GM21786 (cell line): ENCODE data around the gene PLPPR1.

Experiments used
- ATAC-seq: cut with Tn5 transposase; IDR thresholded peaks from one replicate; pipeline ENCODE4 v1.9.1; 2021; ENCODE audit not compliant: unreplicated experiment

PLPPR1 gene

DNA sequence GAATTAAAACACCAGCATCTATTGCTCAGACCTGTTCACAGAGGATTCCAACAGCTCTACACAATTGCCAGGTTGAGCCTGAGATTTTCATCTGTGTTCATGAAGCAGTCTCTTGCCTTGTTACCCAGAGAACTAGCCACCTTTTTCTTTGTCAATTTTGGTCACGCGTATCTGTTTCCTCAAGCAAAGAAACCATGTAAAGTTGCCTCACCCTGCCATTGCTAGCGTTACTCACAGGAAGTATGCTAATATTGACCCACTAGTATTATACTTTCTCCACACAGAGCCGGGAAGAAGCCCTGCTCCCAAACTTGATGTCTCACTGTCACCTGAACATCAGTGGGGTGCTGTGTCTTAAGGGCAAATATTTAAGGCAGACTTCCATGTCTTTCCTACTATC lies 168.5 kb downstream of the PLPPR1 start:
- no peak for ATAC-seq

DNA sequence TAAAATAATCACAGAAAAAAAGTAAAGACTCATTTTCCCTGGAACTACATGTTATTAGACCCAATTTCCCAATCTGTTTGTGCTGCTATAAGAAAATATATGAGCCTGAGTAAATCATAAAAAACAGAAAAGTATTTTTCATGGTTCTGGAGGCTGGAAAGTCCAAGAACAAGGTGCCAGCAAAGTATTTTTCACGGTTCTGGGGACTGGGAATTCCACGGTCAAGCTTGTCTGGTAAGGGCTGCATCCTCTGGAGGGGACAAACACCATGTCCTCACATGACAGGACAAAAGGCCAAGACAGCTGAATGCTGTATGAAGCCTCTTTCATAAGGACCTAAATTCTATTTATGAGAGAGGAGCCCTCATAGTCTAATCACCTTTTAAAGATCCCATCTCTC lies 172.3 kb downstream of the PLPPR1 start:
- ATAC-seq: no peak

DNA sequence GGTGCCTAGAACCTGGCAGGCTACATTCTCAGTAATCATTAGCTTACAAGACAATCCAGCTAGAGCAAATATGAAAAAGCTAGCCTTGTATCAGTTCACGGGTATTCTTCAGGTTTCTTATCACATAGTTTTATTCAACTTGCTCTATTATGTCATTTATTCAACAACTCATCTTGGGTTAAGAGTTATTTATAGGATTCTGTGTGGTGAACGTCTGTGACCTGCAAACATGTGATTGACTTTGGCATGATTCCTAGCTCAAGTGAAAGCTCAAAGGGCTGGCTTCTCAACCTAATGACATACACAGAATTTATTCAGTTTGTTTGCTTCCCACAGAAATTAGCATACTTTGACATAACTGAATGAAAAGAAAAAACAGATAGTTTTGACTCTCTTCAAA lies 173.1 kb downstream of the PLPPR1 start:
- no peak for ATAC-seq

DNA sequence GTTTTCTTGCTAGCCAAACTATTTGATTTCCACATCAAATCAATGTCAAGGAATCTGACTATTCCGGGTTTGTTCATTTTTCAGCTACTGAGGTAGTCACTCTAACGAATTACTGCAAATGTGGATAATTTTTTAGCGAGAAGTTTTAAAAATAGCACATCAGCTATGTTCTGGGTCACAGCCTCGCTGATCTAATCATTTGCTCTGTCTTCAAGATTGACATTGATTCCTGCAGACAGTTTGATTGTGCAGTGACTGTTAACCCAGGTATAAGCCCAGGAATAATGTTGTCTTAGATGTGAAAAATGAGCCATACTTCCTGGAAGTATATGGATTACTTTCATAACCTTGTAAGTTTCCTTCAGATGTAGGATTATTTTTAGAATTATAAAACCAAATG lies 181.1 kb downstream of the PLPPR1 start:
- no peak for ATAC-seq

DNA sequence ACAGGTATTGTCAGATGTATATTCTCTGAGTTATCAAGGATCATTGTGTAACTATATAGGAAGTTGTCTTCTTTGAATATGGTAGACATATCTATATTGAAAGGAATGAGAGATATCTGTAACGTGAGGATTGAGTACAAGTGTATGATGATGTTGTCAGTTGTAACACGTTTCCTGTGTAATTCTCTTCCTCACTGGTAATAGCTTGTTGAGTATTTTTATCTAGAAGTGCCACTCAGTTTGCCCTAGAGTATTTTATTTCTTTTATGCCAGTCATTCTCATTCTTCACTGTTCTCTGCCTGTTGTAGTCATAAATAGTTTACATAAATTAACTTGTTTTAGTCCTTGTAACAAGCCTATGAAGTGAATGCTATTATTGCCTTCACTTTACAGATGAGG lies 184.1 kb downstream of the PLPPR1 start:
- no peak for ATAC-seq

DNA sequence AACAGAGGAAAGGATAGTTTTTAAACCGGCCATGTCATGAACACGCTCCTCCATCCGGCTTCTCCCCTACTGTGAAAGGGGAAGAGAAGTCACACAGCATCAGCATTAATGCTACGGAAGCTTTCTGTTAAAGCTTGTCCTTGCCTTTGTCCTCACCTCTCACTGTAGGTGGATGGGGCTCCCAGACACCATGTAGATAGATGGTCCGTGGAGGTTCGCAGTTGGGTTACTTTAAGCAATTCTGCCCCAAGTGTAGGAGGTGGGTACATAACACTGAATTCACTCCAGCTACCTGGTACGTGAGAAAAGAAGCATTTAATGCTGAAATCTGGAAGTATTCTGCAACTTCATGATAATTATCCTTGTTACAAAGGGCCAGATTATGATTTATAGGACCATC lies 190.5 kb downstream of the PLPPR1 start:
- ATAC-seq: no peak

DNA sequence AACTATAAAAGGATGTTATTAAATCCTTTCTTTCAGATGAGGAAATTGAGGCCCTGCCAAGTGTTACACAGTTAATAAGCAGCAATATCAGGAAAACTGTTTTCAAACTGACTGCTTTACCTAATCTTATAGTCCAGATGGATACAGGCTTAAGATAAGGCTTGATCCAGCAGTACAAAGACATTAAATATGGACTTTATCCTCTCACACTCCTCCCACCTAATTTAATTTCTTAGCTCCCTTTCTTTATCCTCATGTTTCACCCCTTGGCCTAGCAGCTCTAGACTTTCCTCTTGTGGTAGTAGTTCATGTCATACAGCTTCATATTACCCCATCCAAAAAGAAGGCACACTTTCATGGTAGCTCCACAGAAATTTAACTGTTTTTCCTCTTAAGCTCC lies 191.8 kb downstream of the PLPPR1 start:
- ATAC-seq: no peak

DNA sequence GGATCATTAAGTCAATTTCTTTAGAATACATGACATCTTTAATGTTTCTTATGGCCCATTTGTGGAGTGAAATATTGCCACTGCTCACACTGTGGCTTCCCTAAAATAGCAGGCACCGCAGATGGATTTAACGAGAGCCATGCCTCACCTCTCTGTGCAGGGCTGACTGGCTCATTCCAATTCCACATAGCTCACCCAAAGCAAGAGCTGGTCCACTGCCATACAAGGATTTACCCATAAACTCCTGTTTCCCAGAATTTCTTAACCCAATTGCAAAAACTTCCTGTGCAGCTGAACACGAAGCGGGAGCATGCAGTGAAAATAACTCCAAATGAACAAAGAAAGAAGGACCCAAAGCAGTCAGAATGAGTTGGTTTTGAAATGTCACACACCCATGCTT lies 196.7 kb downstream of the PLPPR1 start:
- no peak for ATAC-seq

DNA sequence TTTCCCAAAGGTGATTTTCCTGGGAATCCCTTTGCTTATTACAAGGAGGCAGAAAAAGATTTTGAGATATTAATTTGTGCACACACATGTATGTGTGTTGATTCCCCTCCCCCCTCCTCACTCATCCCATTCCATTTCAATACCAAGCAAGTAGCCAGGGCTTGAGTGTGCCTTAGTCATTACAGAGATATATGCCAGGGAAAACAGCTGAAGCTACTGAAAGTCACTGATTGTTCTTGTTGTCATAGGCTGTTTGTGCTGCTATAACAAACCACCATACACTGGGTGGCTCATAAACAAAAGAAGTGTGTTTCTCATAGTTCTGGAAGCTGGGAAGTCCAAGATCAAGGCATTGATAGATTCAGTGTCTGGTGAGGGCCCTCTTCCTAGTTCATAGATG lies 197.6 kb downstream of the PLPPR1 start:
- ATAC-seq: no peak

DNA sequence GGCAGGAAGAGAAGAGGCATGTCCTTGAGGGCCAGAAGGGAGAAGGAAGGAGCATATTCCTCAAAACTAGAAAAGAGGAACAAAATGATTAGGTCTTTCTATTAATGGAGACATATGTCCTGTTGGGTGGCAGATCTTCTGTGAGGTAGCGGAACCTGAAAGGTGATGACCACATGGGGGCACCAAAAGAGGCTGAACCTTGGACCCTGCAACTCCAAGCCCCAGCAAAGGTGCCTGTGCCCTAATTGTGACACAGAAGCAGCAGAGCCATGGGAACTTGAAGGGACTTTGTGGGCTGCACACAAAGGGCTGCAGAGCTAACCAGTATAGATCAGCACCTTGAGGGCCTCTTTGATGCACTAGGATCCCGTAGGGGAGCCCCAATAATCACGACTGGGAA lies 198.3 kb downstream of the PLPPR1 start:
- no peak for ATAC-seq

DNA sequence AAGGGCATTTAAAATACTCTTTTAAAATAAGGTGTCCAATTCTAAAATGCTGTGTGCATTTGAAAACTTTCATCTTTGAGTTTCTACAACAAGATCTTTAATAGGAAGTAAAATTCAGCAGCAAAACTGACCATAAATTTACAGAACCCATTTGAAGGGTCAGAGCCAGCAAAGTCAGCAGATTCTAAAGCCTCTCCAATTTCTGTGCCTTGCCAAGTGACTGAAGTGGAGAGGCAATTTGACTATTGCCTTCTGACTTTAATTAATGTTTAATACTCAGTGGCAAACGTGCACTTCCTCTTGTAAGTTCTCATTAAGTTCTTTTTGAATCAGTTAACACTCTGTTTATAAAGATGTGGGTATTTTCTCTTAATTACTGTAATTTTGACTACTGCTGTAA lies 201.1 kb downstream of the PLPPR1 start:
- no peak for ATAC-seq

DNA sequence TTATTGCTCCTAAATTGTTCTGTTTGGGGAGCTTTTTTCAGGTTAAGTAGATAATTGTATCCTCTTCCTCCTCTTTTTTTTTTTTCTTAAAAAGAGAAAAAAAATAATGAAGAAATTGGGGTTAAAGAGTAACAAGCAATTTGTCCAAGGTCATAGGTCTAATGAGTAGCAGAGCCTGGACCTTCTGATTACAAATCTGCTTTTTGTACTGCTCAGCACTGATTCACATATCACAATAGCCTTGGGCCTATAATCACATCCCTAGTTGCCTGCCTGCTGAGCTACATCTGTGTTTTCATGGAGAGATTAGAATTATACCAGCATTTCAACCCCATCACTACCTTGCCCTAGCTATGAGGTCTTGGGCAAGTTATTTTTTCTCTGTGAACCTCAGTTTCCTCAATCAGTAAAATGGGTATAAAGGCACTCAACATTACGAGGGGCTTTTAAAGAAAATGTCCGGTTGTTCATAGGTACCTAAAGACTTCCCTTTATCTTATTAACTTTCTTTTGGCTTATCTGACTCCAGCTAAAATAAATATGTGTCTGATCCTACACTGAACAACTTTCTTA lies 204.0 kb downstream of the PLPPR1 start:
- ATAC-seq: no peak

DNA sequence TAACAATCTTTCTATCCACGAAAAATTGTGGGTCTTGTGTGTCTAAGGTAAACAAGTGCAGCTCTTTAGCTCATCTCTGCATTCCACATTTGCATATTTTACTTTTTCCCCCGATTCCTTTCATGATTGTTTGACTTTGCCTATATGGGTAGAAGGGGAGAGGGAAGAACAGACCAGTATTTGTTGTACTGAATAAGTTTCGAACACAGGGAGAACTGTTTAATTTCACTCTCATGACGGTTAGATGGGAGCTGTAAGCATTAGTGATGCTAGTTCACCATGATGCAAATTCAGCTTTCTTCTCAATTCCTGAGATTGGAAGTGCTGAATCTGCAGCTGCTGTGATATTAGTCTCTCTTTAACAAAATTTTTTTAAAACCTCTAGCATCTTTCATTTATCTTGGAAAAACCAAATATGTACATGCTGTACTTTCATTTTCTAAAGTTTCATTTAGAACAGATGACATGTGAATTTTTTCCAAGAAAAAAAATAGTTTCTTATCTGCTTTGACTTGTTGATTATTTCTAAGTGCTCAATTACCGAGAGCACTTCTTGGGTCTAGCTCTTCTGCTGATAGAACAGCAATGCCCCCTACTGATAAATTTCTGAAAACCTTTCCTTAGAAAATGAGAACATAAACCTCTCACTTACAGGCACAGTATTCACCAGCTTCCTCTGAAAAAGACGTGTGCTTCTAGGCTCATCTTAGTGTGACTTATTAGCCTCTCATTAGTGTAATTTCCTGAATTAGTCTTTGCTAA lies 206.8 kb downstream of the PLPPR1 start:
- no peak for ATAC-seq

DNA sequence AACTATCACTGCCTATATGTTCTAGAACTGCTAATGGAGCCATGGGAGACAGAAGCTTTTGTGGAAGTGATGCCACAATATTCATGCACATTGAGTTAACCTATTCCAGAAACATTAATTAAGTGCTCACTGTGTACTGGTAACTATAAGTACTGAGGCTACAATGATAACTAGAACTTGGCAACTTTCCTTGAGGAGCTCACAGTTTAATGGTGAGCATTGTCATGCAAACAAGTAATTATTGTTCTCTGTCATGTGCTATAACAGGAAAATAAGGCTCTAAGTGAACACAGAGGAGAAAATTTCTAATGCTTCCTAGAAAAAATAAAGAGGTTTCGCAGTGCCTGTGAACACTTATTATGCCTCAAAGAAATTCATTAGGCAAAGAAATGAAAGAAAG lies 214.1 kb downstream of the PLPPR1 start:
- ATAC-seq: no peak

DNA sequence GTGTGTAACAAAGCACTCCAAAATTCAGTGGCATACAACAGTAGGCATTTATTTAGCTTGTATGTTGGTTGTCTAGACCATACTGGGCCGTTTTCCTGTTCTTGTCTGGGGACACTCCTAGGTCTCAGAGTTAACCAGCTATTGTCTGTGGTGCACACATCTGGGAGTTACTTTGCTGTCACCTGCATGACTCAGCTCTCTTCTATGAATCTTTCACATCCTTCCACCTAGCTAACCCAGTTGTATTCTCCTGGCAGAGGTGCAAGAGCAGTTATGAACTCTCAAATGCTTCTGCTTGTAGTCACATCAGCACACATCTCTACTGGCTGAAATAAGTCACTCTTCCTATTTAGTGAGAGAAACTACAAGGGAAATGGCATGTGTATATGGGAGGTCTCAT lies 218.2 kb downstream of the PLPPR1 start:
- no peak for ATAC-seq

DNA sequence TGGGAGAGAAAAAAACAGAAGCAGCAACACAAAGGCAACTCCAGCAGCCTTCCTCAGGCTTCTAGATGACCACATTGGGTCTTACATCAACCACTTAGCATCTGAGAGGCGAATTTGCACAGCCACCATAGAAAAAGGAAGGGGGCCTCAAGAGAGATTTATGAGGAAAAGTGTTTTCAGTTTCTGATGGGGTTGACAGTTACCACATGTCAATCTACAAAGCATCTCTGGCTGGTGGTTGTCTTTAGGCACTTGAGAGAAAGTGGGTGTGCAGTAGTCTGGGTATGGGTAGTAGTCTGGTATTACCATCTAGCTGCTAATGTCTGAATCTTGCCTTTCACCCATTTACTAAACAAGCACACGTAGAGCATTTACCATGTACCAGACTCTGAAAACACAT lies 218.8 kb downstream of the PLPPR1 start:
- no peak for ATAC-seq

DNA sequence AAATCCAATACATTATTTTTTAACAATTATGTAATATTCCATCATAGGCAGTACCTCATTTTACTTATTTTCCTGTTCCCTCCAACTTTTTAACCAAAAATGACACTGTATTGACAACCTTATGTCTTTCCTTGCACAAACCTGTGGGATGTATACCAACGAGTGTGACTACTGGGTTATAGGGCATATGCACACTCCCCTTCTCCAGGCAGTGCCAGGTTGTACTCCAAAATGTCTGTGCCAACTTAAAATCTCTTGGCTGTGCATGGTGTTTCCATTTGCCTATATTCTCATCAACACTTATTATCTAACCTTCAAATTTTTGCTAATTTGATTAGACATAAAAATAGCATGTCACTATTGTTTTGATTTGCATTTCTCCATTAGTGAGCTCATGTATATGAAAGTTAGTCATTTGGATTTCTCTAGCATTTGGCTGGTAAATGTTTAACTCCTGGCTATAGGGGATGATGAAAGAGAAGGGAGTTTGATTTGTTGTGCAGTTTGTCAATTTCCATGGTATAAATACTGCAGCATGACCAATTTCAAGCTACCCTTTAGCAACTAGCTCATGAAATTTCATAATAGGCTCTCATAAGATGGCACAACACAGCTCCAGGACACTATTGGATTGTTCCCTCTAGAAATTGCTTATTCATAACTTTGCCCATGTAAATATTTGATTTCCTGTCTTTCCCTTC lies 226.4 kb downstream of the PLPPR1 start:
- no peak for ATAC-seq

DNA sequence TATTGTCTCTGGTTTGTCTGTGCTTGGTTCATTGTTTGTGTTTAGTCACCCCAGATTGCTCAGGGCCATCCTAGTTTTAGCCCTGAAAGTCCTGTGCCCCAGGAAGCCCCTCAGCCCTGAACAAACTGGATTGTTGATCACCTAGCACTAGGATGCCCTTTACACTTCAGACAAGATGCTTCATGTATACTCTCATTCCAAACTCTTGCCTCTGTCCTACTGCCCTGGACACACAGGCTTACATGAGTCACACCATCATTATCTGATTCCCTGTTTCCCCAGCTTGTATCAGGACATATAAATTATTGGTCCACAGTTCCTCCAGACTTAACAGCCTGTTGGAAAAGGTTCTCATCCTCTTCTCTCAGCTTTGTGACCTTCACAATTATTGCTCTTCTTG lies 236.2 kb downstream of the PLPPR1 start:
- ATAC-seq: no peak

DNA sequence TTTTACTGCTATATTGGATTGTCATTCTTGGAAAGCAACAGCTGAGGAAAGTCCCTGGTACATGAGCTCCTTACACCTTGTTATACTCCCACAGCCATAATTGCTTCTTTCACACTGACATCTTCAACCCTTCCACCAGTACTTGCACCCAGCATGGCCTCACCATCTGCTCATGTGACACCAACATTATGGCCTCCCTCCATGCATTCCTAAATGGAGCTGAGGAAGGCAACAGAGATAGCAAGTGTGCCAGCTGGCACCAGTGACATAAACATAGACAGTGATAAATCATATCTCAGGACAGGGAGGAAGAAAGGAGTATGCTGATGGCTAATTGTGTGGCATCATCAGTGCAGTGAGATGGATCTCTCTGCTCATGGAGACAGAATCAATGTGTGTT lies 236.7 kb downstream of the PLPPR1 start:
- ATAC-seq: no peak

DNA sequence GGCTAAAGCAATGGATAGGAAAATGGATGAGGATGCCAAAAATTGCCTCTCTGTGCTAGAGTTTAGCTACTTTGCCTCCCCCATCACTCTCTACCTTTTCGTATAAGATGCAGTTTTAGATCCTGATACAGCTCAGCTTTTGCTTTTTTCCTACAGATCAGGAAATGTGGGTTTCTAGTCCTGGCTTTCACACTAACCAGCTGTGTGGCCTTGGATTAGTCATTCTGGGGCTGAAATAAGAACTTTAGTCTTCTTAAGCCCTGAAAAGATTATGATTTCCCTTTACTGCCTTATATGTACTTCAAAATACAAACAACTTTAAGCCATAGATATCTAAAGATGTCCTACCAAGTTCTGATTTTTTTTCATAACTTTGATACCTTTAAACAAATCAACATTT lies 239.9 kb downstream of the PLPPR1 start:
- no peak for ATAC-seq

DNA sequence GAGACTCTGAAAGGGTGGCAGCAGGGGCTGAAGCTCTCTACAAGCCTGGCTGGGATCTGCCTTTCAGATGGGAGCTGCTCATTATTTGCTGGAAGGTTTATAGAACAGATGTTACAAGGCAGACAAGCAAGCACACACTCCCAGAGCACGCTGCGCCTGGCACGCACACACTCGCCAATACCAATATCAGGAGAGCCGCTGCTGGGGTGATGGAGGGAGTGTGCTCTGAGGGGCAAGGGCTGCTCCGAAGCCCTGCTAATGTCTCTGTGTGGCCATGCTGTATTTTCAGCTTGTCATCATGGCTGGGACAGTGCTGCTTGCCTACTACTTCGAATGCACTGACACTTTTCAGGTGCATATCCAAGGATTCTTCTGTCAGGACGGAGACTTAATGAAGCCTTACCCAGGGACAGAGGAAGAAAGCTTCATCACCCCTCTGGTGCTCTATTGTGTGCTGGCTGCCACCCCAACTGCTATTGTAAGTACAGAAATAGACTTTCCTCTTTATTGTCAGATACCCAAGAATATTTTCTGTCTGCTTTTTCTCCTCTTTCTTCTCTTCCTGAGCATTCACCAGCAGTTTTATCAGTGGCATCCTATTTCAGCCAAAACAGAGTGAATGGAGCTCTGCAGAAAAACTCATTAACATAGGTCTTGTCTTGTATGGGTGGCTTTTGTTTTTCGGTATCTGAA lies 241.2 kb downstream of the PLPPR1 start:
- no peak for ATAC-seq

DNA sequence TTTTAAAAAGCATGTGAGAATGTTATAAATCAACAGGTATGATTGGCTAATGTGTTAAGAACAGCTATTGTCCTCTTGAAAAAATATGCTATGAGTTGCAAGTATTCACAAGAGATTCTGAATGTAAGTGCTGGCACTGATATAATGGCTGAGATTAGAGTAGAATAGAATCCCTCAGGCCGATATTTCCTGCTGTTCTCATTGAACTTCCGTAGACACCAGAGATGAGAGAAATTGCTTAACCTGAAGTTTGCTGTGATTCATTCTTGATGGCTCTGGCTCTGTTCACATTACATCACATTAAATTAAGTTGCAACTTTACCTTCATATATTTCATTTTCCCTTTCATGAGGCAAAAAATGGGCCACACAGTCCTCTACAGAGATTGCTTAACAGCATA lies 241.8 kb downstream of the PLPPR1 start:
- ATAC-seq: no peak
